ENCODE measurements around the gene ACOXL.

DNA sequence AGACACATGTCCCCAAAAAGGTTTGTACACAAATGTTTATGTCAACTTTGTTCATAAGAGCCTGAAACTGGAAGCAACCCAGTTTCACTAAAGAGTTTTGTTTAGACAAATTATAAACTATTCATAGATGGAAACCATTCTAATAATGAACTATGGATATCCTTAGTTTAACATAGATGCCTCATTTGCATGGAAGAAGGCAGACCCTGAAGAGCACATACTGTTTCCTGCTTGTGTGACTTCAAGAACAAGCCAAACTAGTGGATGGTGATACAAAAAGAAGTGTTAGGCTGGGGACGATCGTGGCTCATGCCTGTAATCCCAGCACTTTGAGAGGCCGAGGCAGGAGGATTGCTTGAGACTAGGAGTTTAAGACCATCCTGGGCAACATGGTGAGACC lies 48.1 kb downstream of the ACOXL start:
- no peak for TF ChIP-seq CTCF (IDR thresholded peaks at IDR 0.05)
- no peak for TF ChIP-seq POLR2A (IDR thresholded peaks at IDR 0.05)

All from body of pancreas (tissue), 4 donors.